ENCODE data around the gene BTN3A1.

DNA sequence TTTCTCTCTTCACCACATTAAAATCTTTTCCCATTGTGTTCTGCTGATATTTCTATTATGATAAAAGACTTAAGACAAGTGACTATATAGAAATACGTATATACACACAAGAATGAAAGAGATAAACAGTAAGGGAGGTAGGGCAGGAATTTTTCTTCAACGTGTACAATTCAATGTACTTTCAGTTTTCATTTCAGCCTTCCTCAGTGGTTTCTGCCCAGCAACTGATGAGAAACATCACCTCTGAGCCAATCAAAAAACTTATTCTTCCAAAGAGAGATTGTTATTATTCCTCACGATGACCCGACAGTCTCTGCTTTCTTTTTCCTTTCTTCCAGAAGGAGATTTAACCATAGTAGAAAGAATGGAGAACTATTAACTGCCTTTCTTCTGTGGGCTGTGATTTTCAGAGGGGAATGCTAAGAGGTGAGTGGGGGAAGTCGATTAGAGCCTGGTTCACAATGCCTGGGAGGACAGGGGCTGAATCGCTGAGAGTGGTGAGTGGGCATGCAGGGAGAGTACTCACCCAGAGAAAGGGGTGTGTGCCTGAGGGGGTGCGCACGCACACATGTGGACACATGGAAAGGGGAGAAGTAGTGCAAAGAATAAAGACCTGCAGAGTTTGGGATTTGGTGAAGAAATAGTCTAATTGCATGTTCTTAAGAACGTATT, at the start of gene BTN3A1:
- TF ChIP-seq, protein P1, sequence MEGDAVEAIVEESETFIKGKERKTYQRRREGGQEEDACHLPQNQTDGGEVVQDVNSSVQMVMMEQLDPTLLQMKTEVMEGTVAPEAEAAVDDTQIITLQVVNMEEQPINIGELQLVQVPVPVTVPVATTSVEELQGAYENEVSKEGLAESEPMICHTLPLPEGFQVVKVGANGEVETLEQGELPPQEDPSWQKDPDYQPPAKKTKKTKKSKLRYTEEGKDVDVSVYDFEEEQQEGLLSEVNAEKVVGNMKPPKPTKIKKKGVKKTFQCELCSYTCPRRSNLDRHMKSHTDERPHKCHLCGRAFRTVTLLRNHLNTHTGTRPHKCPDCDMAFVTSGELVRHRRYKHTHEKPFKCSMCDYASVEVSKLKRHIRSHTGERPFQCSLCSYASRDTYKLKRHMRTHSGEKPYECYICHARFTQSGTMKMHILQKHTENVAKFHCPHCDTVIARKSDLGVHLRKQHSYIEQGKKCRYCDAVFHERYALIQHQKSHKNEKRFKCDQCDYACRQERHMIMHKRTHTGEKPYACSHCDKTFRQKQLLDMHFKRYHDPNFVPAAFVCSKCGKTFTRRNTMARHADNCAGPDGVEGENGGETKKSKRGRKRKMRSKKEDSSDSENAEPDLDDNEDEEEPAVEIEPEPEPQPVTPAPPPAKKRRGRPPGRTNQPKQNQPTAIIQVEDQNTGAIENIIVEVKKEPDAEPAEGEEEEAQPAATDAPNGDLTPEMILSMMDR (IDR thresholded peaks at IDR 0.05) = no peak
- no peak for TF ChIP-seq EP300 (IDR thresholded peaks at IDR 0.05)
- no peak for TF ChIP-seq RNF2 (IDR thresholded peaks at IDR 0.05; ENCODE audit: borderline replicate concordance, low read depth)
- no peak for TF ChIP-seq REST (IDR thresholded peaks at IDR 0.05)
- TF ChIP-seq ZC3H11A (IDR thresholded peaks at IDR 0.05) = no peak
- TF ChIP-seq POLR2A (IDR thresholded peaks at IDR 0.05; ENCODE audit: low read length) = no peak
- TF ChIP-seq, protein P2, sequence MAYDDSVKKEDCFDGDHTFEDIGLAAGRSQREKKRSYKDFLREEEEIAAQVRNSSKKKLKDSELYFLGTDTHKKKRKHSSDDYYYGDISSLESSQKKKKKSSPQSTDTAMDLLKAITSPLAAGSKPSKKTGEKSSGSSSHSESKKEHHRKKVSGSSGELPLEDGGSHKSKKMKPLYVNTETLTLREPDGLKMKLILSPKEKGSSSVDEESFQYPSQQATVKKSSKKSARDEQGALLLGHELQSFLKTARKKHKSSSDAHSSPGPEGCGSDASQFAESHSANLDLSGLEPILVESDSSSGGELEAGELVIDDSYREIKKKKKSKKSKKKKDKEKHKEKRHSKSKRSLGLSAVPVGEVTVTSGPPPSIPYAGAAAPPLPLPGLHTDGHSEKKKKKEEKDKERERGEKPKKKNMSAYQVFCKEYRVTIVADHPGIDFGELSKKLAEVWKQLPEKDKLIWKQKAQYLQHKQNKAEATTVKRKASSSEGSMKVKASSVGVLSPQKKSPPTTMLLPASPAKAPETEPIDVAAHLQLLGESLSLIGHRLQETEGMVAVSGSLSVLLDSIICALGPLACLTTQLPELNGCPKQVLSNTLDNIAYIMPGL (CRISPR knock-in tag; IDR thresholded peaks at IDR 0.05; ENCODE audit: borderline replicate concordance) = no peak
- no peak for TF ChIP-seq CHD2 (IDR thresholded peaks at IDR 0.05; ENCODE audit: low read length, partially characterized antibody)
- no peak for TF ChIP-seq JUNB (IDR thresholded peaks at IDR 0.05)
- TF ChIP-seq HDAC2 (IDR thresholded peaks at IDR 0.05) = no peak

Data from A549 (cell line).